B cell (primary cell): Measurements from ENCODE around the gene PCTP. TPM values are rescaled to one million over a fixed set of nuclear protein-coding genes. Genes with fewer than 3 reads are reported as not detected.

ENCODE experiments used
- ATAC-seq: fragments of 200-7000 bp; cut with Tn5 transposase; one replicate; pipeline ENCODE4 v1.10.0; 2021; ENCODE audit warnings: low read depth, mild to moderate bottlenecking, moderate number of reproducible peaks, moderate library complexity
- CTCF ChIA-PET: fragments of 350-600 bp; sonication (Branson Sonifier 250); formaldehyde crosslinking; loops from one replicate; lab custom pipeline; 2021; ENCODE audit warnings: antibody characterized with exemption, inconsistent platforms; lab: Charles Lee
- POLR2A ChIA-PET: fragments of 350-600 bp; sonication (Branson Sonifier 250); formaldehyde crosslinking; loops from one replicate; lab custom pipeline; 2021; ENCODE audit warnings: antibody characterized with exemption; lab: Charles Lee
- DNase-seq: peaks from one replicate; pipeline ENCODE4 v3.0.0; 2013
- H2AFZ ChIP-seq: 2 replicates; pipeline ENCODE4 v1.6.1; 2012; ENCODE audit warnings: mild to moderate bottlenecking, low read depth, low read length; ENCODE audit not compliant: insufficient read depth, poor library complexity, severe bottlenecking
- H3K27ac ChIP-seq, 2 donors: 1 replicate in 1 of 2; 2 replicates in 1 of 2; pipeline ENCODE4 v1.5.1; 2012 to 2013; ENCODE audit warnings: low read length in 2 of 2, mild to moderate bottlenecking in 2 of 2, moderate library complexity in 1 of 2
- H3K27me3 ChIP-seq, 4 experiments: fragments of 200-600 bp in 1 of 4; sonication (generic) in 1 of 4; replicated peaks in 1 of 4; 1 replicate in 2 of 4; 2 replicates in 2 of 4; pipeline versions ENCODE4 v1.6.1 to v1.7.0; 2013 to 2016; ENCODE audit warnings: low read length in 3 of 4, mild to moderate bottlenecking in 2 of 4, mixed read lengths in 1 of 4, moderate library complexity in 1 of 4; ENCODE audit not compliant: insufficient read depth in 4 of 4, control insufficient read depth in 3 of 4; ENCODE audit errors: control extremely low read depth in 1 of 4
- H3K36me3 ChIP-seq, 2 experiments: replicated peaks in 1 of 2; 1 replicate in 1 of 2; 2 replicates in 1 of 2; pipeline versions ENCODE4 v1.6.1 to v1.7.1; 2013; ENCODE audit warnings: low read length in 1 of 2; ENCODE audit not compliant: insufficient read depth in 2 of 2, control insufficient read depth in 1 of 2; ENCODE audit errors: control extremely low read depth in 1 of 2, extremely low read depth in 1 of 2
- H3K4me1 ChIP-seq, 2 donors: fragments of 200-600 bp in 1 of 2; sonication (generic) in 1 of 2; 1 replicate in 1 of 2; 2 replicates in 1 of 2; pipeline versions ENCODE4 v1.5.1 to v1.6.1; 2013 to 2017; ENCODE audit warnings: low read length in 2 of 2; ENCODE audit not compliant: control insufficient read depth in 2 of 2, insufficient read depth in 2 of 2
- H3K4me2 ChIP-seq: replicated peaks from 2 replicates; pipeline ENCODE3; 2012; ENCODE audit warnings: mild to moderate bottlenecking, low read depth, low read length; ENCODE audit not compliant: poor library complexity, severe bottlenecking
- H3K4me3 ChIP-seq, 5 experiments: fragments of 200-600 bp in 1 of 5; sonication (generic) in 1 of 5; 1 replicate in 3 of 5; 2 replicates in 2 of 5; pipeline versions ENCODE4 v1.5.1 to v1.7.0; 2011 to 2016; ENCODE audit warnings: low read length in 4 of 5, mild to moderate bottlenecking in 4 of 5, low read depth in 2 of 5, control low read depth in 1 of 5, moderate library complexity in 1 of 5; ENCODE audit not compliant: insufficient read depth in 1 of 5; ENCODE audit errors: control extremely low read depth in 1 of 5, extremely low read depth in 1 of 5
- H3K79me2 ChIP-seq: fragments of 200-600 bp; sonication (generic); one replicate; pipeline ENCODE4 v1.6.0; 2016; ENCODE audit warnings: low read length; ENCODE audit not compliant: control insufficient read depth, insufficient read depth
- H3K9ac ChIP-seq: fragments of 200-600 bp; sonication (generic); 2 replicates; pipeline ENCODE4 v1.6.1; 2017; ENCODE audit warnings: mild to moderate bottlenecking, low read length, moderate library complexity
- H3K9me3 ChIP-seq, 3 donors: one replicate each; pipeline versions ENCODE4 v1.6.1 to v1.7.1; 2013; ENCODE audit warnings: low read length in 2 of 3; ENCODE audit not compliant: control insufficient read depth in 2 of 3, insufficient read depth in 1 of 3; ENCODE audit errors: control extremely low read depth in 1 of 3
- H4K20me1 ChIP-seq: 2 replicates; pipeline ENCODE4 v1.6.0; 2012; ENCODE audit warnings: mild to moderate bottlenecking, low read length; ENCODE audit not compliant: insufficient read depth, control insufficient read depth, poor library complexity, severe bottlenecking
- H3K27ac Mint-ChIP-seq: one replicate; pipeline ENCODE4 v1.8.0; 2021; ENCODE audit warnings: mixed read lengths
- H3K27me3 Mint-ChIP-seq: one replicate; pipeline ENCODE4 v1.8.0; 2021; ENCODE audit warnings: mixed read lengths
- H3K4me1 Mint-ChIP-seq: one replicate; pipeline ENCODE4 v1.8.0; 2021; ENCODE audit warnings: mixed read lengths
- H3K4me3 Mint-ChIP-seq: one replicate; pipeline ENCODE4 v1.8.0; 2021; ENCODE audit warnings: mixed read lengths
- H3K9me3 Mint-ChIP-seq: one replicate; pipeline ENCODE4 v1.8.0; 2022; ENCODE audit warnings: mixed read lengths; ENCODE audit not compliant: insufficient read depth
- CTCF ChIP-seq: fragments of 200-600 bp; IDR thresholded peaks from one replicate; pipeline ENCODE4 v1.8.0; 2022; ENCODE audit warnings: antibody characterized with exemption, mild to moderate bottlenecking
- EZH2 ChIP-seq: IDR thresholded peaks from 2 replicates; pipeline ENCODE4 v1.6.1; 2012; ENCODE audit warnings: borderline replicate concordance, low read depth, mild to moderate bottlenecking, moderate library complexity, low read length; ENCODE audit not compliant: insufficient read depth, poor library complexity, severe bottlenecking
- WGBS: methylation state at CpG from one replicate; pipeline ENCODE4 v1.1.5; 2013; ENCODE audit warnings: missing lambda C conversion rate; ENCODE audit not compliant: insufficient coverage; 5-methylcytosine and 5-hydroxymethylcytosine counted together
- intact Hi-C: fragments of 100-400 bp; cut with micrococcal nuclease; formaldehyde crosslinking; loops from one replicate; pipeline ENCODE4 v1.10.0; 2022
- polyA plus RNA-seq: library from polyadenylated mRNA; depleted of rRNA; stranded (reverse); fragments of >200 nt; gene quantifications from 2 replicates; pipeline ENCODE4 v1.2.3, GENCODE V29; 2012
- total RNA-seq, 2 donors: library from RNA; stranded (reverse); fragments of 120-200 nt in 1 of 2; gene quantifications; 1 replicate in 1 of 2; 2 replicates in 1 of 2; pipeline versions ENCODE4 v1.2.3 to v1.2.4, GENCODE V29; 2013 to 2022

PCTP gene
- total and polyA plus RNA-seq, 2 donors (not counting 1 experiment from before 2014, with no cell fraction given): 3.2 to 9.0 TPM

GRCh38 chr17:55776271-55776670 is 25.4 kb downstream of the PCTP start:
- Histone ChIP-seq H3K9ac (no peak overlapping the region), H3K27ac (no peak overlapping the region), H3K27me3 (no peaks in the 10 kb centered on the region), H3K9me3 (no peaks in the 10 kb centered on the region), H3K4me1 (no peaks in the 10 kb centered on the region), H3K36me3 (peaks cover 0 to 16% of the 10 kb centered on the region in 2 experiments), H2AFZ (no peak overlapping the region), H3K4me3 (no peak overlapping the region), H3K79me2 (no peaks in the 10 kb centered on the region), H3K4me2 (no peak overlapping the region), H4K20me1 (no peaks in the 10 kb centered on the region)
- Mint-ChIP-seq H3K9me3 (no peaks in the 10 kb centered on the region), H3K27ac (no peak overlapping the region), H3K27me3 (no peaks in the 10 kb centered on the region), H3K4me3 (no peak overlapping the region), H3K4me1 (no peaks in the 10 kb centered on the region)
- 96% methylated on average over 5 of the region's 8 CpGs for WGBS
- CTCF ChIA-PET: no interaction called here
- no peak for DNase-seq
- no peak for ATAC-seq
- intact Hi-C loops: no loop called here
- POLR2A ChIA-PET: no interaction called here
- no peak for TF ChIP-seq EZH2
- no peak for TF ChIP-seq CTCF

- Histone ChIP-seq H3K9ac (no peak overlapping the region), H3K27me3 (no peaks in the 10 kb centered on the region), H3K79me2 (no peaks in the 10 kb centered on the region), H3K4me1 (no peaks in the 10 kb centered on the region), H2AFZ (no peak overlapping the region), H3K27ac (no peak overlapping the region), H3K9me3 (no peaks in the 10 kb centered on the region), H4K20me1 (no peaks in the 10 kb centered on the region), H3K4me2 (no peak overlapping the region), H3K36me3 (peaks cover 0 to 16% of the 10 kb centered on the region in 2 experiments), H3K4me3 (no peak overlapping the region)
- intact Hi-C loops: no loop called here
- Mint-ChIP-seq H3K27ac (no peak overlapping the region), H3K4me3 (no peak overlapping the region), H3K4me1 (no peaks in the 10 kb centered on the region), H3K27me3 (no peaks in the 10 kb centered on the region), H3K9me3 (no peaks in the 10 kb centered on the region)
- WGBS: 63% methylated on average over 2 of the region's 2 CpGs
- TF ChIP-seq CTCF (no peak), EZH2 (no peak)
- ATAC-seq (no peak), DNase-seq (no peak)
- POLR2A ChIA-PET: no interaction called here
- CTCF ChIA-PET: no interaction called here
Observed at GRCh38 chr17:55777471-55777971, 26.7 kb downstream of the PCTP start.
